Activated T-cell treated with anti-CD3 and anti-CD28 coated beads, Interleukin-2, amount 50 U/mL, for 24 hours (primary cell): ENCODE measurements around the gene UBASH3A.
A peak's percentile ranks its signal among the peaks of the same experiment; 100 is the strongest.

Experiments used
- DNase-seq: peaks from one replicate; pipeline ENCODE4 v3.0.0-alpha.2; 2020
- H3K27ac Mint-ChIP-seq: 2 replicates; pipeline ENCODE4 v1.8.0; 2020; ENCODE audit warnings: mild to moderate bottlenecking, mixed read lengths
- H3K27me3 Mint-ChIP-seq: 2 replicates; pipeline ENCODE4 v1.8.0; 2020; ENCODE audit warnings: mixed read lengths
- H3K36me3 Mint-ChIP-seq: 2 replicates; pipeline ENCODE4 v1.8.0; 2020; ENCODE audit warnings: low read depth, mixed read lengths
- H3K4me1 Mint-ChIP-seq: 2 replicates; pipeline ENCODE4 v1.8.0; 2020; ENCODE audit warnings: low read depth, mixed read lengths
- H3K4me3 Mint-ChIP-seq: 2 replicates; pipeline ENCODE4 v1.8.0; 2020; ENCODE audit warnings: mild to moderate bottlenecking, moderate library complexity, mixed read lengths
- H3K9me3 Mint-ChIP-seq: 2 replicates; pipeline ENCODE4 v1.8.0; 2020; ENCODE audit warnings: mixed read lengths

UBASH3A gene

GRCh38 chr21:42417533-42417932, 13.8 kb downstream of the UBASH3A start:
- Mint-ChIP-seq H3K4me3 (peak overlapping the region; percentile 1), H3K27ac (peak overlapping the region; percentile 84), H3K9me3 (peaks cover 3% of the 10 kb centered on the region), H3K4me1 (peaks cover 47% of the 10 kb centered on the region), H3K36me3 (peaks cover 70% of the 10 kb centered on the region), H3K27me3 (no peaks in the 10 kb centered on the region)
- no peak for DNase-seq

GRCh38 chr21:42418886-42419285, 15.2 kb downstream of the UBASH3A start:
- Mint-ChIP-seq H3K27me3 (no peaks in the 10 kb centered on the region), H3K4me1 (peaks cover 60% of the 10 kb centered on the region), H3K4me3 (no peak overlapping the region), H3K27ac (no peak overlapping the region), H3K9me3 (peaks cover 3% of the 10 kb centered on the region), H3K36me3 (peaks cover 84% of the 10 kb centered on the region)
- DNase-seq: no peak

DNA sequence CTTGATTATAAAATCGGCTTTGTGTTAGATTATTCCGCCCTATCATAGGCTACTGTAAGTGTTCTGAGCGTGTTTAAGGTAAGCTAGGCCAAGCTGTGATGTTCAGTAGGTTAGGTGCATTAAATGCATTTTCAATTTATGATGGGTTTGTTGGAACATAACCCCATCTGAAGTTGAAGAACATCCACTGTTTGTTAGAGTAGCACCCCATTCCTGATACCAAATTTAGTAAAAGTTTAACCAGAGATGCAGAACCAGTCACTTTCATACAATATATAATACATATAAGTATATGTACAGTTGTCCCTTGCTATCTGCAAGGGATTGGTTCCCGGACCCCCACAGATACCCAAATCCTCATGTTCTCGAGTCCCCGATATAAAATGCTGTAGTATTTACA, 16.1 kb downstream of the UBASH3A start:
- Mint-ChIP-seq H3K27me3 (no peaks in the 10 kb centered on the region), H3K4me3 (no peak overlapping the region), H3K36me3 (peaks cover 91% of the 10 kb centered on the region), H3K9me3 (peaks cover 3% of the 10 kb centered on the region), H3K4me1 (peaks cover 70% of the 10 kb centered on the region), H3K27ac (no peak overlapping the region)
- DNase-seq: no peak

DNA sequence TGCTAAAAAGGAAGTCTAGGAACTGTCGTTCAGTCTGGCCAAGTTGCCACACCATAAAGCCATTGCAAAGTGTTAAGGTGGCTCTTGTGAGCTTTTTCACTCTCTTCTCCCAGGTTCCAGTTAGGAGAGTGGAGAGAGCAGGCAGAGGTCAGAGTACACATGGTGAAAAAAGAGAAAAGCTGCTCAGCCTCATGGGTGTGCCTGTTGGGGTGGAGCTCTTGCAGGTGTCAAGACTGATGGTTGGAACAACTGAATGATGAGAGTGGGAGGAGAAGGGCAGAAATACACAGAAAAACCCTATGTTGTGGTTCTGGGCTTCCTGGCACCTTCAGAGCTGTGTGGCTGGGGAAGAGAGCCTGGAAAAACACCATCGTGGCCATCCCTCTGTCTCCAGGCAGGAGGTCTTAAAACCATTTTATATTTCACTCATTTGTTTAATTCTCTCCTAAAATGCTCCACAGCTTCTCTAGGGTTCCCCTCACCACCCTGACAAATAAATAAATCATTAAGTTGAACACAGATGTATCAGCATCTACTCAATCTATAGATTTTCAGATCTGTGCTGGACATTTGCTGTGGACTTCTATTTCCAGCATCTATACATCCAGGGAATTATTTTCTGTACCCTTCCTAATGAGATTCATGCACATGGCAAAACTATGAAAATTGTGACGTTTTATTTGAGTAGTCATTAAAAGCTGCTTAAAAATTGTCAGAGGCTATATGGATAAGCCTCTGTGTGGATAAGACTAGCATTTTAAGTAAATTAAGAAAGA, 17.5 kb downstream of the UBASH3A start:
- peaks cover 83% of the 10 kb centered on the region for H3K4me1 Mint-ChIP-seq
- H3K27me3 Mint-ChIP-seq: no peaks in the 10 kb centered on the region
- H3K9me3 Mint-ChIP-seq: peaks cover 3% of the 10 kb centered on the region
- H3K4me3 Mint-ChIP-seq: peak overlapping the region; percentile 71
- DNase-seq: peak; percentile 55
- H3K36me3 Mint-ChIP-seq: peaks cover 90% of the 10 kb centered on the region
- H3K27ac Mint-ChIP-seq: peak overlapping the region; percentile 92

DNA sequence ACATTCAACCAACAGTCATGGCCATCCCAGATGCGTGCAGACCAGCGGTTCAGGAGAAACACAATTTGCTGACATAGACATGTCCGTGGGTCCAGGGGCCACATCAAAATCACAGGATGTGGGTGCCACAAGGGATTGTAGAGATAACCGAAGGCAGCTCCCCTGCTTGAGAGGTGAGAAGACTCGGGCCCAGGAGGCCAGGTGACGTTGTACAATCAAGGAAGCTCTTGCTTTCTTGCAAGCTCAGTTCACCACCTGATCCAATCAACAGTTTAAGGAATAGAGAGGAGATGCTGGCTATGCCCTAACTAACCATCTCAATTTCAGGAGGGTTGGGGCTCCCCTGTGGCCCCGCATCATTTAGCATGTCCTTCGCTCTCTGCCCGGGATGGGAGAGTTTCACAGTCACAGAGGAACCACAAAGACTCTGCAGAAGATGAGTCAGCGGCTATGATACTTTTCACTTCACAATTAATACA, 19.5 kb downstream of the UBASH3A start:
- Mint-ChIP-seq H3K36me3 (peaks cover 91% of the 10 kb centered on the region), H3K27me3 (no peaks in the 10 kb centered on the region), H3K4me3 (peak overlapping the region; percentile 71), H3K4me1 (peaks cover 89% of the 10 kb centered on the region), H3K9me3 (no peaks in the 10 kb centered on the region), H3K27ac (peak overlapping the region; percentile 90)
- peak; percentile 66 for DNase-seq

GRCh38 chr21:42423685-42424084, 20.0 kb downstream of the UBASH3A start:
- peak; percentile 29 for DNase-seq
- Mint-ChIP-seq H3K27ac (peak overlapping the region; percentile 90), H3K36me3 (peaks cover 91% of the 10 kb centered on the region), H3K27me3 (no peaks in the 10 kb centered on the region), H3K4me1 (peaks cover 84% of the 10 kb centered on the region), H3K9me3 (no peaks in the 10 kb centered on the region), H3K4me3 (peak overlapping the region; percentile 71)

- Mint-ChIP-seq H3K4me3 (peak overlapping the region; percentile 71), H3K4me1 (peaks cover 71% of the 10 kb centered on the region), H3K27me3 (no peaks in the 10 kb centered on the region), H3K27ac (peak overlapping the region; percentile 90), H3K9me3 (no peaks in the 10 kb centered on the region), H3K36me3 (peaks cover 91% of the 10 kb centered on the region)
- DNase-seq: peak; percentile 71
These were observed 21.3 kb downstream of the UBASH3A start for GRCh38 chr21:42424914-42425541.

DNA sequence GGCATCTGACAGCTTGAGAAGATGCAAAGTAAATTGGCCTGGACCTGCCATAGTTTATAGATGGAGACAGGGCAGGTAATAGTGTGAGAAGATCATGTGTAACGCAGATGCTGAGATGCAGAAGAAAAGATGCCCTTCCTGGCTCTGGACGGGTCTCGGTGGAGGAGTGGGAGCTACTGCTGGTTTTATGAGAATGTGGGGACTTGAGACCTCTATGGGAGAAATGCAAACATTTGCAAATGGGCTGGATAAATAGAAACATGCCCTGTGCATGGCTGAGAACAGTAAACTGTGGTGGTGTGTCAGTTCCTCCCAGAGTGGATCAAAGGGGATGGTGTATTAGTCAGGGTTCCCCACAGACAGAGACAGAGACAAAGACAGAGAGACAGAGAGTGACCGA, 21.9 kb downstream of the UBASH3A start:
- peaks cover 94% of the 10 kb centered on the region for H3K36me3 Mint-ChIP-seq
- H3K9me3 Mint-ChIP-seq: no peaks in the 10 kb centered on the region
- peak overlapping the region; percentile 90 for H3K27ac Mint-ChIP-seq
- no peaks in the 10 kb centered on the region for H3K27me3 Mint-ChIP-seq
- peaks cover 68% of the 10 kb centered on the region for H3K4me1 Mint-ChIP-seq
- H3K4me3 Mint-ChIP-seq: peak overlapping the region; percentile 71
- DNase-seq: peak; percentile 47

- no peaks in the 10 kb centered on the region for H3K27me3 Mint-ChIP-seq
- no peaks in the 10 kb centered on the region for H3K9me3 Mint-ChIP-seq
- peaks cover 59% of the 10 kb centered on the region for H3K4me1 Mint-ChIP-seq
- DNase-seq: peak; percentile 29
- peak overlapping the region; percentile 90 for H3K27ac Mint-ChIP-seq
- peaks cover 94% of the 10 kb centered on the region for H3K36me3 Mint-ChIP-seq
- no peak overlapping the region for H3K4me3 Mint-ChIP-seq
These were observed 22.7 kb downstream of the UBASH3A start for GRCh38 chr21:42426424-42426823.

- no peak for DNase-seq
- peaks cover 94% of the 10 kb centered on the region for H3K36me3 Mint-ChIP-seq
- no peaks in the 10 kb centered on the region for H3K9me3 Mint-ChIP-seq
- H3K27me3 Mint-ChIP-seq: no peaks in the 10 kb centered on the region
- H3K4me1 Mint-ChIP-seq: peaks cover 54% of the 10 kb centered on the region
- H3K4me3 Mint-ChIP-seq: no peak overlapping the region
- H3K27ac Mint-ChIP-seq: peak overlapping the region; percentile 55
These were observed 23.3 kb downstream of the UBASH3A start for GRCh38 chr21:42426876-42427480.

DNA sequence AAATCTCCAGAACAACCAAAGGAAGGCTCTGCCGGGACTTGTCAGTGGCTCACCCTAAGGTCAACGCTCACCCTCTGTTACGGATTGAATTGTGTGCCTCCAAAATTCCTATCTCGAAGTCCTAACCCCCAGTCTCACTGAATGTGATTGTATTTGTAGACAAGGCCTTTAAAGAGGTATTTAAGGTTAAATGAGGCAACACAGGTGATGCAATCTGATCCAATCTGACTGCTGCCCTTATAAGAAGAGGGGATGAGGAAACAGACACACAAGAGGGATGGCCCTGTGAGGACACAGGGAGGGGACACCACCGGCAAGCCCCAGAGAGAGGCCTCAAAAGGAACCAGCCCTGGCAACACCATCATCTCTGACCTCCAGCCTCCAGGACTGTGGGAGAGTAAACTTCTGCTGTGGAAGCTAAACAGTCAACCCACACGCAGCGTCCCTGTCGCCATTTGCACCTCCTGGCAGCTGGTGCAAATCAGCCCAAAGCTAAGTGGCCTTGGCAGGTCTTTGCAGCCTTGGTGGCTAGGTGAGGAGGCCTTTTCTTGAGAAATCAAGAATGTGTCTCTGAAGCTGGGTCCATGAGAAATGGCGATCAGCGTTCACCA, 24.2 kb downstream of the UBASH3A start:
- Mint-ChIP-seq H3K27ac (no peak overlapping the region), H3K4me1 (peaks cover 52% of the 10 kb centered on the region), H3K4me3 (no peak overlapping the region), H3K36me3 (peaks cover 94% of the 10 kb centered on the region), H3K9me3 (peaks cover 7% of the 10 kb centered on the region), H3K27me3 (no peaks in the 10 kb centered on the region)
- no peak for DNase-seq

DNA sequence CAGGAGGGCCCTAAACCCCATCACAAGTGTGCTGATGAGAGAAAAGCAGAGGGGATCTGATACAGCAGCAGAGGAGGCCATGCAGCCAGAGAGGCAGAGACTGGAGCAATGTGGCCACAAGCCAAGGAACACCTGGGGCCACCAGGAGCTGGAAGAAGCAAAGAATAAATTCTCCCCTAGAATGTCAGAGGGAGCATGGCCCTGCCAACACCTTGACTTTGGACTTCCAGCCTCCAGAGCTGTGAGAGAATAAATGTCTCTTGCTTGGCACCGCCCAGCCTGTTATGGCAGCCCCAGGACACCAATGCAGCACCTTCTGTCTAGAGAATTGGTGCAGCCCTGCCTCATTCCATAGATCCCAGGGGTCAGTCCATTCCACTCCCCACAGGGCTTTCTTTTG, 25.3 kb downstream of the UBASH3A start:
- no peak for DNase-seq
- H3K9me3 Mint-ChIP-seq: peaks cover 7% of the 10 kb centered on the region
- H3K36me3 Mint-ChIP-seq: peaks cover 94% of the 10 kb centered on the region
- H3K4me1 Mint-ChIP-seq: peaks cover 49% of the 10 kb centered on the region
- no peak overlapping the region for H3K4me3 Mint-ChIP-seq
- no peak overlapping the region for H3K27ac Mint-ChIP-seq
- H3K27me3 Mint-ChIP-seq: no peaks in the 10 kb centered on the region

- peaks cover 7% of the 10 kb centered on the region for H3K9me3 Mint-ChIP-seq
- no peak overlapping the region for H3K27ac Mint-ChIP-seq
- no peak for DNase-seq
- H3K4me1 Mint-ChIP-seq: peaks cover 49% of the 10 kb centered on the region
- peaks cover 96% of the 10 kb centered on the region for H3K36me3 Mint-ChIP-seq
- H3K27me3 Mint-ChIP-seq: no peaks in the 10 kb centered on the region
- H3K4me3 Mint-ChIP-seq: no peak overlapping the region
These were observed 26.2 kb downstream of the UBASH3A start for GRCh38 chr21:42429856-42430255.

DNA sequence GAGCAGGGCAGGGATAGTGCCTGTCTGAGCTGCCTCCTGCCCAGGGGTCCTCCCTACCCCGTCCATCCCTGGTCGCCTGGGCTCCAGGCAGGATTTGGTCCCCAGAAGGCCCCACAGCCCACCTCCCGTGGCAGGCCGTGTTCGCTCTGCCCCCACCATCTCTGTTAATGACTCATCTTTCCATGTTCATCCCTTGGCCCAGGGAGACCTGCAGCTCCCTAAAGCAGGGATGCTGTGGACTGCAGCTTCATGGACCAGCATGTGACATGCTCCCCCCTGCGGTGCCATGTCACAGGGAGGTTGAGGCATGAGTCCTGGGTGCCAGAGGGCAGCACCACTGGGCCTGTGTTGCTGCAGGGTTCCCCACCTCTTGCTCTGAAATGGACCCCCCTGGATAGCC, 26.8 kb downstream of the UBASH3A start:
- Mint-ChIP-seq H3K4me3 (no peak overlapping the region), H3K4me1 (peaks cover 49% of the 10 kb centered on the region), H3K27me3 (no peaks in the 10 kb centered on the region), H3K36me3 (peaks cover 100% of the 10 kb centered on the region), H3K27ac (no peak overlapping the region), H3K9me3 (peaks cover 11% of the 10 kb centered on the region)
- DNase-seq: no peak
